SHP77 (cell line): Measurements from ENCODE around the gene GDPD4.

ENCODE experiments used
- DNase-seq, 2 experiments: peaks; one replicate each; lab custom pipeline; 2025; lab: John Stamatoyannopoulos, UW

GDPD4 gene

GRCh38 chr11:77205467-77206263, 95.8 kb downstream of the GDPD4 start:
- no peak for DNase-seq

- DNase-seq, result no peak
Observed at GRCh38 chr11:77204754-77205466, 96.6 kb downstream of the GDPD4 start.

GRCh38 chr11:77203901-77204753, 97.4 kb downstream of the GDPD4 start:
- no peak for DNase-seq

GRCh38 chr11:77202941-77203900, 98.3 kb downstream of the GDPD4 start:
- DNase-seq, result no peak

- DNase-seq, result no peak
Observed at GRCh38 chr11:77201991-77202841, 99.3 kb downstream of the GDPD4 start.

- DNase-seq, result no peak
Observed at GRCh38 chr11:77201370-77201769, 100.1 kb downstream of the GDPD4 start.

GRCh38 chr11:77200351-77201268, 100.9 kb downstream of the GDPD4 start:
- DNase-seq, result no peak

GRCh38 chr11:77199137-77199745, 102.2 kb downstream of the GDPD4 start:
- DNase-seq, result no peak

GRCh38 chr11:77198440-77198849, 103.0 kb downstream of the GDPD4 start:
- peak in 1 of 2 experiments; percentile 43 for DNase-seq

- DNase-seq, result no peak
Observed at GRCh38 chr11:77197626-77198320, 103.7 kb downstream of the GDPD4 start.

GRCh38 chr11:77196961-77197360, 104.5 kb downstream of the GDPD4 start:
- DNase-seq, result no peak

- no peak for DNase-seq
Observed at GRCh38 chr11:77195071-77195755, 106.3 kb downstream of the GDPD4 start.

GRCh38 chr11:77193911-77194830, 107.3 kb downstream of the GDPD4 start:
- no peak for DNase-seq

- no peak for DNase-seq
Observed at GRCh38 chr11:77193167-77193566, 108.3 kb downstream of the GDPD4 start.

GRCh38 chr11:77191823-77192495, 109.5 kb downstream of the GDPD4 start:
- peak; percentile 97 for DNase-seq

- DNase-seq, result peak in 1 of 2 experiments; percentile 62
Observed at GRCh38 chr11:77191429-77191822, 110.1 kb downstream of the GDPD4 start.
